Activated T-helper 1 cell treated with anti-CD3 and anti-CD28 coated beads, Interleukin-12 subunit alpha, Interleukin-12 subunit beta, Interleukin-2, Interleukin-4 antibody, amounts not matched to agents 30 ng/mL and 10 ng/mL and 1 ng/mL, durations not matched to agents 14 hours and 24 hours and 36 hours (primary cell): ENCODE data around the gene GSC. TPM values are rescaled to one million over a fixed set of nuclear protein-coding genes. Genes with fewer than 3 reads are reported as not detected.
"Not testable (repeated sequence)": the region's sequence is repeated elsewhere in the genome, so short reads cannot be mapped to it uniquely, and the experiment has no call there.

Experiments used
- DNase-seq: peaks from one replicate; pipeline ENCODE4 v3.0.0; 2021; ENCODE audit warnings: low spot score
- H3K27ac Mint-ChIP-seq: one replicate; pipeline ENCODE4 v1.8.0; 2021; ENCODE audit warnings: mild to moderate bottlenecking, mixed read lengths
- H3K27me3 Mint-ChIP-seq: one replicate; pipeline ENCODE4 v1.8.0; 2022; ENCODE audit warnings: mild to moderate bottlenecking, moderate library complexity, mixed read lengths; ENCODE audit not compliant: insufficient read depth
- H3K36me3 Mint-ChIP-seq: one replicate; pipeline ENCODE4 v1.8.0; 2021; ENCODE audit warnings: low read depth, mixed read lengths
- H3K4me1 Mint-ChIP-seq: one replicate; pipeline ENCODE4 v1.8.0; 2021; ENCODE audit warnings: low read depth, mixed read lengths
- H3K4me3 Mint-ChIP-seq: one replicate; pipeline ENCODE4 v1.8.0; 2021; ENCODE audit warnings: mild to moderate bottlenecking, moderate library complexity, mixed read lengths
- H3K9me3 Mint-ChIP-seq: one replicate; pipeline ENCODE4 v1.8.0; 2021; ENCODE audit warnings: mixed read lengths
- intact Hi-C: fragments of 100-400 bp; cut with micrococcal nuclease; formaldehyde crosslinking; loops from one replicate; pipeline ENCODE4 v1.15.1; 2024
- total RNA-seq: library from RNA; stranded (reverse); gene quantifications from 2 replicates; pipeline ENCODE4 v1.2.3, GENCODE V29; 2022

The GSC gene
- total RNA-seq, 1 donor from 2014 or later, result not detected

DNA sequence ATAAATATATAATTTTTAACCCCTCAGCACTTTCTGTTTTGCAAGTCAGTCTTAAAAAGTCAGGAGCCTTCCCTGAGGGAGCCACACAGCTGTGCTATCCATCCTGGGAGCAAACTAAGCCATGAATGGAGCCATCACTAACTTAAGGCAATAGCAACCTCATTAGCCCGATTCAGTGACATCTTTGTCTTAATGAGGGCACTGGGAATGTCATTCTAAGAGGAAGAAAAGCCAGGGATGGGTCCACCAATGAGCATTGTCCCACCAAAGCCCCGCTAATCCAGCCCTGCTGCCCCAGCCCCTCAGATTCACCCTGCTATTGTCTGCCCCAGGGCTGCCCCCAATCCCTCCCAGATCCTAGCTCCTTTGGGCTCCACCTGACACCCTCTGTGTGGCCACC, 19.5 kb downstream of the GSC start:
- Mint-ChIP-seq H3K4me1 (no peaks in the 10 kb centered on the region), H3K36me3 (no peaks in the 10 kb centered on the region), H3K9me3 (no peaks in the 10 kb centered on the region), H3K27ac (no peak overlapping the region), H3K27me3 (peaks cover 2% of the 10 kb centered on the region), H3K4me3 (no peak overlapping the region)
- intact Hi-C loops, result no loop called here
- no peak for DNase-seq

DNA sequence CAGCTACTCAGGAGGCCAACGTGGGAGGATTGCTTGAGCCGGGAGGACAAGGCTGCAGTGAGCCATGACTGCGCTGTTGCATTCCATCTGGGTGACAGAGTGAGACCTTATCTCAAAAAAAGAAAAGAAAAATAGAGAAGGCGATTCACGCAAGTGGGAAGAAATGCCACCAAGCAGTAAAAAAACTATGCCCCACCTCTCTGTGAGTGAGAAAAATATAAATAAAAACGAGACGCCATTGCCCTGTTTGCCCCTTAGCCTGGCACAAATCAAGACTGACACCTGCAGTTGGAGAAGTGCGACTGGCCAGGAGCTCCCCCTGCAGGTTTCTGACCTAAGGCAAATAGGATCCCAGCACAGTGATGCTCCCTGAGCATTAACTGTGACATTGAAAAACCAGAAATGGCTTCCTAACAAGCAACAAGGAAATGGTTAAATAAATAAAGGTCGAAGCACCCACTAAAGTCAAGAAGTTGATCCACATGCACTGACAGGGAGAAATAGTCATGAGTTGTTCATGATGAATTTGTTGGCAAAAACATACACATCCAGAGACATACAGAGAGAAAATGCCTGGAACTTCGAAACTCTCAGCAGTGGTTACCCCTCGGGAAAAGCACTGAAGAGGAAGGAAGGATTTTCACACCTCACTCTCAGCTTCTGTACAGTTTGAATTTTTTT, 21.1 kb downstream of the GSC start:
- H3K9me3 Mint-ChIP-seq, result no peaks in the 10 kb centered on the region
- peaks cover 2% of the 10 kb centered on the region for H3K27me3 Mint-ChIP-seq
- H3K4me3 Mint-ChIP-seq, result no peak overlapping the region
- intact Hi-C loops, result loop anchor here (2.0 kb wide), 1 partner anchor 60 kb away; no protein-coding TSS in a partner anchor
- H3K27ac Mint-ChIP-seq, result no peak overlapping the region
- no peaks in the 10 kb centered on the region for H3K36me3 Mint-ChIP-seq
- H3K4me1 Mint-ChIP-seq, result no peaks in the 10 kb centered on the region
- DNase-seq, result no peak

DNA sequence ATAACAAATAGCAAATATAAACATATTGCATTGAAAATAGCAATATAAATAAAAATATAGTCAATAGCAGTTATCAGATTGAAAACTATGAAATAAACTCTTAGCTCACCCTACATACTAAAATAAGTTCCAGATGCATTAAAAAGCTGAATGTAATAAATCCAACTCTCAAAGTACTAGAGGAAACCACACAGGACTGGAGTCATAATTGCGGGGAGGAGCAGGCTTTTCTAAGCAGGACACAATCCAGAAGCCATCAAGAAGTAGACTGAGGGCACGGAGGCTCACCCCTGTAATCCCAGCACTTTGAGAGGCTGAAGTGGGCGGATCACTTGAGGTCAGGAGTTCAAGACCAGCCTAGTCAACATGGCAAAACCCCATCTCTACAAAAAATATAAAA, 22.2 kb downstream of the GSC start:
- DNase-seq, result no peak
- Mint-ChIP-seq H3K4me3 (no peak overlapping the region), H3K27me3 (peaks cover 2% of the 10 kb centered on the region), H3K4me1 (no peaks in the 10 kb centered on the region), H3K27ac (no peak overlapping the region), H3K9me3 (no peaks in the 10 kb centered on the region), H3K36me3 (no peaks in the 10 kb centered on the region)
- intact Hi-C loops, result loop anchor here (2.0 kb wide), 1 partner anchor 59 kb away; no protein-coding TSS in a partner anchor

DNA sequence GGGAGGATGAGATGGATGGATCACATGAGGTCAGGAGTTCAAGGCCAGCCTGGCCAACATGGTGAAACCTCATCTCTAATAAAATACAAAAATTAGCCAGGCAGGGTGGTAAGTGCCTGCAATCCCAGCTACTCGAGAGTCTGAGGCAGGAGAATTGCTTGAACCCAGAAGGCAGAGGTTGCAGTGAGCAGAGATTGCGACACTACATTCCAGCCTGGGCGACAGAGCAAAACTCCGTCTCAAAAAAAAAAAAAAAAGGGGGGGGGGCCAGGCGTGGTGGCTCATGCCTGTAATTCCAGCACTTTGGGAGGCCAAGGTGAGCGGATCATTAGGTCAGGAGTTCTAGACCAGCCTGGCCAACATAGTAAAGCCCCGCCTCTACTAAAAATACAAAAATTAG, 22.8 kb downstream of the GSC start:
- DNase-seq, H3K9me3 Mint-ChIP-seq, intact Hi-C loops, H3K27me3 Mint-ChIP-seq, H3K27ac Mint-ChIP-seq, H3K36me3 Mint-ChIP-seq, H3K4me1 Mint-ChIP-seq, H3K4me3 Mint-ChIP-seq: not testable (repeated sequence)

DNA sequence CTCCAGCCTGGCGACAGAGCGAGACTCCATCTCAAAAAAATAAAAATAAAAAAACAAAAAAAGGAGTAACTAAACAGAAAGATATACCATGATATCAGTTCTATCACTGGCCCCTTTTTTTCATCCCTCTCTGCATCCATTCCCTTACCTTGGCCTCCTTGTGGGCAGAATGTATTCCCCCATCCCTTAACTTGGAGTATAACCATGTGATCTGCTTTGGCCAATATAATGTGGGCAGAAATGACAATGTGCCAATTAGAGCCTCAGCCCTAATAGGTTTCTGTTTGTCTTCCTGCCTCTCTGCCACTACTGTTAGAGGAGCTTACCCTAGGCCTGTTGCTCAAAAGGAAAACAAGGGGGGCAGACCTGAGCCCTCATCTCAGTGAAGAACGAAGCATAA, 23.8 kb downstream of the GSC start:
- H3K27ac Mint-ChIP-seq, result no peak overlapping the region
- H3K9me3 Mint-ChIP-seq, result no peaks in the 10 kb centered on the region
- H3K36me3 Mint-ChIP-seq, result no peaks in the 10 kb centered on the region
- no peak overlapping the region for H3K4me3 Mint-ChIP-seq
- no peaks in the 10 kb centered on the region for H3K4me1 Mint-ChIP-seq
- intact Hi-C loops, result no loop called here
- H3K27me3 Mint-ChIP-seq, result peaks cover 2% of the 10 kb centered on the region
- DNase-seq, result no peak

DNA sequence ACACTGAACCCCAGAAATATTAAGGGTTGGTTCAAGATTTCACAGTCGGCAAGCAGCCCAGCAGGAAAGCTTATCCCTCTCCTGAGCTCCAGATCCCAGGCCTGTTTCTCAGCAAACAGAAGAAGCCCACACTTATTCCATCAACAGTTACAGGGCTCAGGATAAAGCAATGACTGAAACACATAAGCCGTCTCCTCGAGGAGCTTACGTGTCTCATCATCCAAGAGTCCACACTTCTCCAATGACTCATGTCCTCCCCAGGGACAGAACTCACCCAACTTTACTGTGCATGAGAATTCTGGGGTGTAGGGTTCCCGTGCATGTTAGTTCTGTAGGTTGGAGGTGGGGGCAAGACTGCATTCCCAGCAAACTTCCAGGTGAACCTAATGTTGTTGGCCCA, 31.2 kb downstream of the GSC start:
- H3K4me1 Mint-ChIP-seq, result no peaks in the 10 kb centered on the region
- H3K4me3 Mint-ChIP-seq, result no peak overlapping the region
- no peak overlapping the region for H3K27ac Mint-ChIP-seq
- DNase-seq, result no peak
- H3K9me3 Mint-ChIP-seq, result no peaks in the 10 kb centered on the region
- intact Hi-C loops, result no loop called here
- H3K36me3 Mint-ChIP-seq, result no peaks in the 10 kb centered on the region
- no peaks in the 10 kb centered on the region for H3K27me3 Mint-ChIP-seq

DNA sequence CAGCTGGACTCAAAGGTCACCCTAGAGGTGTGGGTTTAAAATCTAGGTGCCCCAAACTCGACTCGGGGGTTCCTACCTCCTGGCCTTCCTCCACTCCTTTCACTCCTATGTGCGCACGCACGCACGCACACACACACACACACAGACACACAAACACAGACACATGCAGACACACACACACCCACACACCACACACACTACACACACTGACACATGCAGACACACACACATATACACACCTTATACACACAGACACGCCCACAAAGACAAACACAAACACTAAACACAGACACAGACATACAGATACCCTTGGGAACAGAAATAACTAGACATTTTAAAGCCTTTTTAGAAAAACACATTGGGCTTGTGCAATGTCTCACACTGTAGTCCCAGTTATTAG, 31.8 kb downstream of the GSC start:
- no peaks in the 10 kb centered on the region for H3K4me1 Mint-ChIP-seq
- no peaks in the 10 kb centered on the region for H3K9me3 Mint-ChIP-seq
- no peaks in the 10 kb centered on the region for H3K27me3 Mint-ChIP-seq
- intact Hi-C loops, result no loop called here
- H3K27ac Mint-ChIP-seq, result no peak overlapping the region
- no peaks in the 10 kb centered on the region for H3K36me3 Mint-ChIP-seq
- H3K4me3 Mint-ChIP-seq, result no peak overlapping the region
- no peak for DNase-seq

DNA sequence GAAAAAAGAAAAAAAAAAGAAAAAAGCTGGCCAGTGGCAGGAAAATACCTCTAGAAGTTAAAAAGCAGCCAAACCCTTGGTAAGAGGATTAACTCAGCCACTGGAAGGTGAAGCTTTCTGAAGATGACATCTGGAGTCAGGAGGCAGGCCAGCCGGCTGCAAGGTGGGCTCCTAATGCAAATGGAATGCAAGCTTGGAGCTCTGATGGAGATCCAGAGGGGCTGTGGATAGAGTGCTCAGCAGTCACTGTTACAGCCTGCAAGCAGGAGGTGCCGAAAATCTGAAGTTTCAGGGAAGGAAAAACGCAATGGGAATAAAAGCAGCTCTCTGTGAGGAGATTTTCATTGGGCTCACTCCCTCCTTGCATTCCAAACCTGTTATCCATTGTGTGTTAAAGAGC, 41.0 kb downstream of the GSC start:
- intact Hi-C loops, result no loop called here
- H3K27ac Mint-ChIP-seq, result no peak overlapping the region
- no peaks in the 10 kb centered on the region for H3K4me1 Mint-ChIP-seq
- H3K9me3 Mint-ChIP-seq, result no peaks in the 10 kb centered on the region
- no peaks in the 10 kb centered on the region for H3K36me3 Mint-ChIP-seq
- no peak for DNase-seq
- H3K4me3 Mint-ChIP-seq, result no peak overlapping the region
- H3K27me3 Mint-ChIP-seq, result no peaks in the 10 kb centered on the region

DNA sequence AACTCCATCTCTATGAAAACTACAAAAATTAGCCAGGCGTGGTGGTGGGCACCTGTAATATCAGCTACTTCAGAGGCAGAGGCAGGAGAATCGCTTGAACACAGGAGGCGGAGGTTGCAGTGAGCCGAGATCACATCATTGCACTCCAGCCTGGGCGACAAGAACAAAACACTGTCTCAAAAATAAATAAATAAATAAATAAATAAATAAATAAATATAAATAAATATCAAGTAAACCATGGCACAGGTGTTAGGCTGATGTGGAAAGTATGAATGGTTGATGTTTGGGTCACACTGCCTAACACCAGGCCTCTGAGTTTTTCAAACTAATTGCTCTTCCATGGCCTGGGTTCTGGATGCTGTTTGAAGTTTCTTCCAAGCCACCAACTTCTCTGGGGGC, 41.5 kb downstream of the GSC start:
- H3K36me3 Mint-ChIP-seq, H3K27me3 Mint-ChIP-seq, intact Hi-C loops, H3K4me3 Mint-ChIP-seq, DNase-seq, H3K9me3 Mint-ChIP-seq, H3K4me1 Mint-ChIP-seq, H3K27ac Mint-ChIP-seq: not testable (repeated sequence)

DNA sequence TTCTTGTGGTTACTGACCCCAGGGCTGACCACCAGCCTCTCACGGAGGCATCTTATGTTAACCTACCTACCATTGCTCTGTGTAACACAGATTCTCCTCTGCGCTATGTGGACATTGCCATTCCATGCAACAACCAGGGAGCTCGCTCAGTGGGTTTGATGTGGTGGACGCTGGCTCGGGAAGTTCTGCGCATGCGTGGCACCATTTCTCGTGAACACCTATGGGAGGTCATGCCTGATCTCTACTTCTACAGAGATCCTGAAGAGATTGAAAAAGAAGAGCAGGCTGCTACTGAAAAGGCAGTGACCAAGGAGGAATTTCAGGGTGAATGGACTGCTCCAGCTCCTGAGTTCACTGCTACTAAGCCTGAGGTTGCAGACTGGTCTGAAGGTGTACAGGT, 43.3 kb downstream of the GSC start:
- intact Hi-C loops, H3K27ac Mint-ChIP-seq, H3K9me3 Mint-ChIP-seq, H3K4me1 Mint-ChIP-seq, H3K36me3 Mint-ChIP-seq, H3K27me3 Mint-ChIP-seq, H3K4me3 Mint-ChIP-seq, DNase-seq: not testable (repeated sequence)

DNA sequence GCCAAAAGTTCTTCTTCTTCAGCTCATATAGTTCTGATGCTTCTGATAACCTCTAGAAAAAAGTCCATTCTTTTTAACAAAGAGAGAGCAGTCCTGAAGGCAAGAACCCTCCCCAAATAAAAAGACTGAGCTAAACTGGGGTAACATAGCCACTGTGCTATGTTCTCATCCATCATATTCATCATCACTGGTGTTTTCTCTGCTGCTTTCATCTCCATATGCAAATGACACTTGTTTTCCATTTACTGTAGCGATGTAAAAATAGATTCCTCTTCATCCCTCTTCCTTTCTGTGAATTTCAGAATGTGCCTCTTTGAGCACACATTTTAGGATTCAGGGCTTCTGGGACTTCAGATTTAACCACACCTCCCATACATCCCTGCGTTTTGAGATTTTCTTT, 44.9 kb downstream of the GSC start:
- intact Hi-C loops, result no loop called here
- H3K27me3 Mint-ChIP-seq, result no peaks in the 10 kb centered on the region

DNA sequence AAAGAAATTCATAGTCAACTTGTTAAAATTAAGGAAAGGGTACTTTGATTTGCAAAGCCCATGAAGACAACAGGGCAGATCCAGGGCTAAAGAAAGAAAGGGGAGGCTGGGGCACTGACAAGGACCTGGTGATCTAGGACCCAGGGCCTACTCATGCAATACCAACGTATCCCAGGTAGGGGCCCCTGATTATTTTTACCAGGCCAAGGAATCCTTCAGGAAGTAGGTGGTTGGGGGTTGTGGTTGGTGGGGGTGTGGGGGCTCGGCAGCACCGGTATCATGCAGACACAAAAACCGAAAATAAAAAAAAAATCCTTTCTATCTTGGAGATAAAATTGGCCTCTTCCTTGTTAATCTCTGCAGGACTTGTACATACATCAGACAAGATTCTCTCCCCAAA, 47.5 kb downstream of the GSC start:
- Mint-ChIP-seq H3K4me3 (no peak overlapping the region), H3K9me3 (no peaks in the 10 kb centered on the region), H3K27ac (no peak overlapping the region), H3K27me3 (no peaks in the 10 kb centered on the region), H3K4me1 (no peaks in the 10 kb centered on the region), H3K36me3 (no peaks in the 10 kb centered on the region)
- intact Hi-C loops, result no loop called here
- DNase-seq, result no peak

More for the DNA sequence above, 44.9 kb downstream of the GSC start:
- Mint-ChIP-seq H3K36me3 (no peaks in the 10 kb centered on the region), H3K27ac (no peak overlapping the region), H3K4me3 (no peak overlapping the region), H3K9me3 (no peaks in the 10 kb centered on the region), H3K4me1 (no peaks in the 10 kb centered on the region)
- DNase-seq, result no peak
